Fibroblast of pulmonary artery (primary cell): ENCODE results near the gene AQP3.
A peak's percentile ranks its signal among the peaks of the same experiment; 100 is the strongest.

Experiments used
- DNase-seq: peaks from one replicate; pipeline ENCODE4 v3.0.0-alpha.2; 2010; ENCODE audit warnings: low read depth
- H3K4me3 ChIP-seq: replicated peaks from 2 replicates; pipeline ENCODE4 v1.5.1; 2011; ENCODE audit warnings: low read depth, mild to moderate bottlenecking, control low read depth, low read length, moderate library complexity
- CTCF ChIP-seq: IDR thresholded peaks from 2 replicates; pipeline ENCODE4 v1.5.1; 2011; ENCODE audit warnings: mild to moderate bottlenecking, control low read depth, low read length, inconsistent platforms; ENCODE audit errors: missing control alignments

The AQP3 gene

GRCh38 chr9:33434317-33435105, 12.9 kb downstream of the AQP3 start:
- TF ChIP-seq CTCF = no peak
- no peak for DNase-seq
- H3K4me3 ChIP-seq = no peak overlapping the region

- no peak for DNase-seq
Observed at GRCh38 chr9:33433871-33434270, 13.5 kb downstream of the AQP3 start.

DNA sequence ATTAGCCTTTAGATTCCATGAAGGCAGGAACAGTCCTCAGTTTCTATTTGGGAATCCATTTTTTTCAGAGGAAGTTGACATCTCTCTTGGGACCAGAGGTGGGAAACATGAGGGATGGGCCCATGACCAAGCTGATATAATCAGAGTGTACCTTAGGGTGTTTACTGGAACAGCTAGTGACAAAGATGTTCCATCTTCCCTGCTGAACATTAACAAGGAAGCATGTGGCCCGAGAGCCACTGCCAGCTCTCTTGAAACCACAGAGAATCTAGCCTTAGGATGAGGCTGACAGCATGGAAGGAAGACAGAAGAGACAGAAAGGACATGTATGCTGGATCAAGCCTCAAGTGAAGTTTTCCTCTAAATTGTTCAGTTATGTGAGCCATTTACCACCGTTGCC, 16.0 kb downstream of the AQP3 start:
- no peak overlapping the region for H3K4me3 ChIP-seq
- no peak for DNase-seq
- no peak for TF ChIP-seq CTCF

More at GRCh38 chr9:33433871-33434270, 13.5 kb downstream of the AQP3 start:
- H3K4me3 ChIP-seq = no peak overlapping the region
- TF ChIP-seq CTCF = no peak

DNA sequence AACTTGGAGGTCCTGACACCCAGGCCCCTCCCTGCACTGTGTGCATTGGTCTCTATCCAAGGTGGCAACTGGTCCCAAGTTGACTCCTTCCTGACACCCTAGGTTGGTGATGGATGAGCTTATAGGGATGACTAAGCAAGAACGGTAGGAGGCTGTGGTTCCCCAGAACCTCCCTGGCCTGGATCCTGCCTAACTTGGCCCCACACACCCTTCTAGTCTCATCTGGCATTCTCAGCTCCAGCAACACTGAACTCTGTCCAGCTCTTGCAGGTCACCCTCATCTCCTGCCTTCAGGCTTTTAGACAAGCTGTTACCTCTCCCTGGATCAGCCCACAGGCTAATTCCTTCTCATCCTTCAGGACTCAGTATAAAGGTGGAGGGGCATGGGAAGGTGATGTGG, 16.5 kb downstream of the AQP3 start:
- H3K4me3 ChIP-seq = no peak overlapping the region
- no peak for TF ChIP-seq CTCF
- no peak for DNase-seq

- peak; percentile 44 for DNase-seq
- no peak overlapping the region for H3K4me3 ChIP-seq
- no peak for TF ChIP-seq CTCF
Observed at GRCh38 chr9:33429256-33429985, 18.0 kb downstream of the AQP3 start.

- H3K4me3 ChIP-seq = no peak overlapping the region
- no peak for TF ChIP-seq CTCF
- no peak for DNase-seq
Observed at GRCh38 chr9:33426843-33427293, 20.5 kb downstream of the AQP3 start.
